Large intestine (tissue), 3 donors: ENCODE measurements around the gene CABP4. TPM values are rescaled to one million over a fixed set of nuclear protein-coding genes. Genes with fewer than 3 reads are reported as not detected.

Source experiments
- DNase-seq, 2 donors: peaks; one replicate each; pipeline versions ENCODE4 v3.0.0 to v3.0.0-alpha.2; 2013
- H3K27ac ChIP-seq: one replicate; pipeline ENCODE4 v1.5.1; 2013; ENCODE audit warnings: low read length
- H3K27me3 ChIP-seq: 2 replicates; pipeline ENCODE4 v1.6.1; 2013; ENCODE audit warnings: low read length; ENCODE audit not compliant: control insufficient read depth, insufficient read depth
- H3K36me3 ChIP-seq: 2 replicates; pipeline ENCODE4 v1.6.1; 2013; ENCODE audit warnings: low read length; ENCODE audit not compliant: control insufficient read depth, insufficient read depth
- H3K4me1 ChIP-seq: one replicate; pipeline ENCODE4 v1.6.1; 2013; ENCODE audit warnings: low read length; ENCODE audit not compliant: control insufficient read depth, insufficient read depth
- H3K4me3 ChIP-seq: one replicate; pipeline ENCODE4 v1.5.1; 2013; ENCODE audit warnings: low read length
- H3K9me3 ChIP-seq: one replicate; pipeline ENCODE4 v1.6.1; 2013; ENCODE audit warnings: mild to moderate bottlenecking, low read depth, low read length, moderate library complexity; ENCODE audit not compliant: control insufficient read depth
- WGBS: methylation state at CpG from one replicate; pipeline ENCODE4 v1.1.5; 2013; ENCODE audit warnings: low lambda C conversion rate; ENCODE audit not compliant: insufficient coverage; 5-methylcytosine and 5-hydroxymethylcytosine counted together
- polyA plus RNA-seq: library from polyadenylated mRNA; unstranded; fragments of 120-200 nt; gene quantifications from one replicate; pipeline ENCODE4 v1.2.1, GENCODE V29; 2013

CABP4 gene
- polyA plus RNA-seq, 1 donor, result 0.90 TPM

GRCh38 chr11:67445515-67445914, 9.6 kb upstream of the CABP4 start:
- WGBS, result no CpG with 5 or more reads among the region's 5 CpGs
- H3K4me1 ChIP-seq, result peaks cover 28% of the 10 kb centered on the region
- H3K9me3 ChIP-seq, result no peaks in the 10 kb centered on the region
- peaks cover 17% of the 10 kb centered on the region for H3K36me3 ChIP-seq
- H3K27me3 ChIP-seq, result no peaks in the 10 kb centered on the region
- no peak overlapping the region for H3K27ac ChIP-seq
- DNase-seq, result no peak
- no peak overlapping the region for H3K4me3 ChIP-seq

- WGBS, result 80% methylated on average over 1 of the region's 7 CpGs
- no peaks in the 10 kb centered on the region for H3K9me3 ChIP-seq
- H3K27me3 ChIP-seq, result no peaks in the 10 kb centered on the region
- peaks cover 17% of the 10 kb centered on the region for H3K4me1 ChIP-seq
- no peak for DNase-seq
- H3K4me3 ChIP-seq, result no peak overlapping the region
- H3K36me3 ChIP-seq, result no peaks in the 10 kb centered on the region
- no peak overlapping the region for H3K27ac ChIP-seq
Observed at GRCh38 chr11:67448220-67448609, 6.9 kb upstream of the CABP4 start.

- Histone ChIP-seq H3K27ac (no peak overlapping the region), H3K27me3 (no peaks in the 10 kb centered on the region), H3K9me3 (no peaks in the 10 kb centered on the region), H3K4me1 (peaks cover 14% of the 10 kb centered on the region), H3K36me3 (no peaks in the 10 kb centered on the region), H3K4me3 (no peak overlapping the region)
- DNase-seq, result peak in 1 of 2 donors; percentile 57
- WGBS, result 53% methylated on average over 3 of the region's 9 CpGs
Observed at GRCh38 chr11:67449116-67449844, 5.9 kb upstream of the CABP4 start.

- H3K27ac ChIP-seq, result no peak overlapping the region
- WGBS, result no CpG with 5 or more reads among the region's 25 CpGs
Observed at GRCh38 chr11:67450796-67451657, 4.1 kb upstream of the CABP4 start.

GRCh38 chr11:67451658-67451976, 3.5 kb upstream of the CABP4 start:
- DNase-seq, result no peak
- Histone ChIP-seq H3K27ac (no peak overlapping the region), H3K4me3 (no peak overlapping the region), H3K36me3 (no peaks in the 10 kb centered on the region), H3K4me1 (peaks cover 7% of the 10 kb centered on the region), H3K27me3 (no peaks in the 10 kb centered on the region), H3K9me3 (no peaks in the 10 kb centered on the region)
- WGBS, result no CpG with 5 or more reads among the region's 14 CpGs

More at GRCh38 chr11:67450796-67451657, 4.1 kb upstream of the CABP4 start:
- Histone ChIP-seq H3K27me3 (no peaks in the 10 kb centered on the region), H3K36me3 (no peaks in the 10 kb centered on the region), H3K4me3 (no peak overlapping the region), H3K4me1 (peaks cover 7% of the 10 kb centered on the region), H3K9me3 (no peaks in the 10 kb centered on the region)
- no peak for DNase-seq

- WGBS, result no CpG with 5 or more reads among the region's 33 CpGs
- no peak within 1 kb of the TSS for H3K4me3 ChIP-seq
- DNase-seq, result no peak
- no peak within 1 kb of the TSS for H3K27ac ChIP-seq
- no peaks in the 10 kb centered on the region for H3K27me3 ChIP-seq
- H3K9me3 ChIP-seq, result no peaks in the 10 kb centered on the region
- H3K4me1 ChIP-seq, result peaks cover 7% of the 10 kb centered on the region
- H3K36me3 ChIP-seq, result no peaks in the 10 kb centered on the region
Observed at GRCh38 chr11:67452141-67452952, 2.8 kb upstream of the CABP4 start, which contains the start of gene GPR152. TSS of gene GPR152 (minus strand) at chr11:67452729. CDS start at chr11:67452724, 5 bp downstream.

GRCh38 chr11:67453816-67454732, 1.1 kb upstream of the CABP4 start:
- Histone ChIP-seq H3K36me3 (no peaks in the 10 kb centered on the region), H3K9me3 (no peaks in the 10 kb centered on the region), H3K27ac (no peak overlapping the region), H3K4me3 (no peak overlapping the region), H3K27me3 (no peaks in the 10 kb centered on the region), H3K4me1 (peaks cover 6% of the 10 kb centered on the region)
- DNase-seq, result no peak
- WGBS, result no CpG with 5 or more reads among the region's 21 CpGs

- H3K4me1 ChIP-seq, result no peaks in the 10 kb centered on the region
- no peaks in the 10 kb centered on the region for H3K27me3 ChIP-seq
- DNase-seq, result no peak
- no CpG with 5 or more reads among the region's 25 CpGs for WGBS
- no peak overlapping the region for H3K27ac ChIP-seq
- no peak overlapping the region for H3K4me3 ChIP-seq
- H3K9me3 ChIP-seq, result no peaks in the 10 kb centered on the region
- no peaks in the 10 kb centered on the region for H3K36me3 ChIP-seq
Observed at GRCh38 chr11:67456068-67456705, 1.0 kb downstream of the CABP4 start.

GRCh38 chr11:67457453-67457852, 2.3 kb downstream of the CABP4 start:
- no peaks in the 10 kb centered on the region for H3K9me3 ChIP-seq
- H3K4me1 ChIP-seq, result no peaks in the 10 kb centered on the region
- no peaks in the 10 kb centered on the region for H3K36me3 ChIP-seq
- no peaks in the 10 kb centered on the region for H3K27me3 ChIP-seq
- H3K4me3 ChIP-seq, result no peak overlapping the region
- DNase-seq, result no peak
- no CpG with 5 or more reads among the region's 12 CpGs for WGBS
- H3K27ac ChIP-seq, result no peak overlapping the region
